Right lobe of liver (tissue), 6 donors: ENCODE data around the gene PIM3. TPM values are rescaled to one million over a fixed set of nuclear protein-coding genes. Genes with fewer than 3 reads are reported as not detected.

ENCODE experiments used
- ATAC-seq, 4 donors: fragments of 200-7000 bp; cut with Tn5 transposase; one replicate each; pipeline ENCODE4 v1.9.1; 2020; ENCODE audit warnings: mild to moderate bottlenecking in 4 of 4, moderate library complexity in 4 of 4
- DNase-seq, 3 donors: peaks; one replicate each; pipeline ENCODE4 v3.0.0-alpha.2; 2020
- H3K27ac ChIP-seq, 3 donors: fragments of 200-600 bp; one replicate each; pipeline ENCODE4 v1.8.0; 2022
- H3K27me3 ChIP-seq, 2 donors: fragments of 200-600 bp; one replicate each; pipeline ENCODE4 v1.8.0; 2022
- H3K36me3 ChIP-seq, 4 donors: fragments of 200-600 bp; sonication (generic) in 1 of 4; one replicate each; pipeline versions ENCODE4 v1.5.1 to v1.8.0; 2017 to 2022; ENCODE audit warnings: control low read depth in 1 of 4
- H3K4me1 ChIP-seq, 4 donors: fragments of 200-600 bp; sonication (generic) in 1 of 4; one replicate each; pipeline versions ENCODE4 v1.5.1 to v1.8.0; 2017 to 2022; ENCODE audit warnings: control low read depth in 1 of 4
- H3K4me3 ChIP-seq, 3 donors: fragments of 200-600 bp; one replicate each; pipeline ENCODE4 v1.8.0; 2022
- H3K9me3 ChIP-seq, 4 donors: fragments of 200-600 bp; sonication (generic) in 1 of 4; one replicate each; pipeline versions ENCODE4 v1.5.1 to v1.8.0; 2017 to 2022; ENCODE audit warnings: control low read depth in 1 of 4
- POLR2A ChIP-seq: fragments of 450-650 bp; IDR thresholded peaks from one replicate; pipeline ENCODE4 v1.6.1; 2017; ENCODE audit warnings: antibody characterized with exemption, mild to moderate bottlenecking
- WGBS: methylation state at CpG from one replicate; pipeline ENCODE4 v1.1.6; 2018; ENCODE audit warnings: low coverage, low lambda C conversion rate; ENCODE audit not compliant: insufficient coverage; ENCODE audit errors: missing lambda C conversion rate; 5-methylcytosine and 5-hydroxymethylcytosine counted together
- intact Hi-C, 2 donors: fragments of 100-400 bp; cut with DNase I; formaldehyde crosslinking; loops; one replicate each; pipeline versions ENCODE4 v1.11.2 to v1.14.1; 2022
- total RNA-seq, 6 experiments: library from RNA; depleted of rRNA in 2 of 6; stranded (reverse); fragments of >200 nt in 2 of 6; fragmentation: NEBNext Ultra II Directional in 3 of 6; extraction: Animal tissue kit (Norgen Biotek cat#: 25700) in 3 of 6; gene quantifications; one replicate each; pipeline versions ENCODE4 v1.1.0 to v1.2.4, GENCODE V29; 2016 to 2023
- TF ChIP-seq, protein P1 (sequence below), 4 donors: fragments of 200-600 bp in 3 of 4; fragments of 450-650 bp in 1 of 4; IDR thresholded peaks; one replicate each; pipeline versions ENCODE4 v1.5.1 to v1.8.0; 2016 to 2022; ENCODE audit warnings: antibody characterized with exemption in 4 of 4, mild to moderate bottlenecking in 2 of 4
- donor health status: DM: no; HTN: yes; CAD: no.
- donor health status: DM: no; HTN: no; CAD: no.
- donor health status: DM: no; HTN: no; CAD: no.
- donor health status: DM: no; HTN: yes; CAD: no.
- donor health status: DM: no; HTN: yes; CAD: no.

Gene PIM3
- total RNA-seq, 6 experiments from 2014 or later = 26.7 to 64.4 (median 32.8) TPM

DNA sequence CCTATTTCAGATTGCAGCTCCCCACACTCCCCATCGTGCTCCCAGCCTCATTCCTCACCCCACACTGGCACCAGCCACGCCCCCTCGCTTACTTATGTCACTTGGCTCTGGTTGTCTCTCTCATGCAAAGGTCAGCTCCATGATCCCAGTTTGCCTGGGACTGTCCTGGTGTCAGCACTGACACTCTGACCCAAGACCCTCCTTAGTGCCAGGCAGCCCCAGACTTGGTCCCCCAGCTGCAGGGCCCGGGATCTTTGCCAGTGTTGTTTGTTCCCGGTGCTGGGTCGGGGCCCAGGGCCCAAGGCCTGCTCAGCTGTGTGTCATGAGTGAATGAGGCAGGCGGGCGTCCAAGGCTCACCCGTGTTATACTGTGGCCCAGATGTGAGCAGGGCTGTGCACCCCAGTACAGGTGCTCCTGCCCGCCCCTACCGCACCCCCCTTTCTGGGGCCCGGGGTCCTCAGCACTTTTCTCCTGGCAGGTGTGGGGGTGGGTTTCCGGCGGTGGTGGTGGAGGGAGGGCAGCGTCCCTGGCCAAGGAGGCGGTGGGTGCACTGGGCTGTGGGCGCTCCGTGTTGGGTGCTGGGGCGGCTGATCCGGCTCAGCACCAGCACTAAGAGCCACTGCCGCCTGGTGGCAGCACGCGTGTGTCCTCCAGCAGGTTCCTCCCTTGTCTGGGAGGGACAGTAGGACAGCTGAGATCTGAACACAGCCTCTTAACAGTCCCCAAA lies 32.5 kb downstream of the PIM3 start:
- no peak for TF ChIP-seq POLR2A
- TF ChIP-seq, protein P1, sequence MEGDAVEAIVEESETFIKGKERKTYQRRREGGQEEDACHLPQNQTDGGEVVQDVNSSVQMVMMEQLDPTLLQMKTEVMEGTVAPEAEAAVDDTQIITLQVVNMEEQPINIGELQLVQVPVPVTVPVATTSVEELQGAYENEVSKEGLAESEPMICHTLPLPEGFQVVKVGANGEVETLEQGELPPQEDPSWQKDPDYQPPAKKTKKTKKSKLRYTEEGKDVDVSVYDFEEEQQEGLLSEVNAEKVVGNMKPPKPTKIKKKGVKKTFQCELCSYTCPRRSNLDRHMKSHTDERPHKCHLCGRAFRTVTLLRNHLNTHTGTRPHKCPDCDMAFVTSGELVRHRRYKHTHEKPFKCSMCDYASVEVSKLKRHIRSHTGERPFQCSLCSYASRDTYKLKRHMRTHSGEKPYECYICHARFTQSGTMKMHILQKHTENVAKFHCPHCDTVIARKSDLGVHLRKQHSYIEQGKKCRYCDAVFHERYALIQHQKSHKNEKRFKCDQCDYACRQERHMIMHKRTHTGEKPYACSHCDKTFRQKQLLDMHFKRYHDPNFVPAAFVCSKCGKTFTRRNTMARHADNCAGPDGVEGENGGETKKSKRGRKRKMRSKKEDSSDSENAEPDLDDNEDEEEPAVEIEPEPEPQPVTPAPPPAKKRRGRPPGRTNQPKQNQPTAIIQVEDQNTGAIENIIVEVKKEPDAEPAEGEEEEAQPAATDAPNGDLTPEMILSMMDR (IDR thresholded peaks at IDR 0.05) = peak; percentile 71 to 84 (median 80)
- peak; percentile 88 to 95 (median 94) for ATAC-seq
- Histone ChIP-seq H3K4me1 (no peaks in the 10 kb centered on the region), H3K27ac (no peak overlapping the region), H3K27me3 (no peaks in the 10 kb centered on the region), H3K4me3 (no peak overlapping the region), H3K9me3 (no peaks in the 10 kb centered on the region), H3K36me3 (no peaks in the 10 kb centered on the region)
- peak; percentile 66 to 81 (median 81) for DNase-seq
- intact Hi-C loops = loop anchor here in 1 of 2 donors (10.0 kb wide), 1 partner anchor 58 kb away; no protein-coding TSS in a partner anchor
- WGBS = 13% methylated on average over 9 of the region's 23 CpGs

DNA sequence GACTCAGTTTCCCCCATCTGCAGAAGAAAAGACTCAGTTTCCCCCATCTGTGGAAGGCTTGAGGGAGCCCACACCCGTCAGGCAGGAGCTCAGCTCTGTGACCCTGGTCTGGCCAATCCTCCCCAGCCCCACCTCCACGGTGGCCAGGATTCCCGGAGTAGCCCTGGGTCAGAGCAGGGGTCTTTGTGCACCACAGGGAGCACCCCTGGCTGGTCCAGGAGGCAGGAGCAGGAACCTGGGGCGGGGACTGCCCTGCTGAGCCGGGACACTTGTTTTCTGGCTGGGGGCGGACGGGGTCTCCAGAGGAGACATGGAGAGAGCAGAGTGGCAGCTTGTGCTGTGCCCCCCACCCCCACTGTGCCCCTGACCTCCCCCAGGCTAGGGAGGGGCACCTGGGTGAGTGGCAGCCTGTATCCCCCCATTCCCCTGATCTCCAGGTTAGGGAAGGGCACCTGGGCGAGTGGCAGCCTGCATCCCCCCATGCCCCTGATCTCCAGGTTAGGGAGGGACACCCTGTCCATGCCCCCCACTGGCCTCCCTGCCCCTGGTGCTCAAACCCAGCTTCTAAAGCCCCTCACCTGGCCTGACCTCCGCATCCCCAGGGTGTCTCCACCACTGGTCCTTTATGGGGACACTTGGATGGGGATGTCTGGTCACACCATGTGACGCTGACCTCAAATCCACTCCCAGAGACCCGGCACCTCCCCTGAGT lies 33.2 kb downstream of the PIM3 start:
- Histone ChIP-seq H3K36me3 (no peaks in the 10 kb centered on the region), H3K27ac (no peak overlapping the region), H3K4me3 (no peak overlapping the region), H3K27me3 (no peaks in the 10 kb centered on the region), H3K4me1 (no peaks in the 10 kb centered on the region), H3K9me3 (no peaks in the 10 kb centered on the region)
- WGBS = 80% methylated on average over 2 of the region's 11 CpGs
- no peak for TF ChIP-seq POLR2A
- TF ChIP-seq, protein P1 (IDR thresholded peaks at IDR 0.05) = no peak
- ATAC-seq = no peak
- DNase-seq = peak in 1 of 3 donors; percentile 45
- intact Hi-C loops = loop anchor here in 1 of 2 donors (10.0 kb wide), 1 partner anchor 59 kb away; no protein-coding TSS in a partner anchor

GRCh38 chr22:49994361-49995040 lies 33.9 kb downstream of the PIM3 start:
- no peak for DNase-seq
- ATAC-seq = no peak
- WGBS = 82% methylated on average over 5 of the region's 21 CpGs
- TF ChIP-seq, protein P1 (IDR thresholded peaks at IDR 0.05) = no peak
- TF ChIP-seq POLR2A = no peak
- no peak overlapping the region for H3K4me3 ChIP-seq
- no peaks in the 10 kb centered on the region for H3K4me1 ChIP-seq
- H3K36me3 ChIP-seq = no peaks in the 10 kb centered on the region
- intact Hi-C loops = loop anchor here in 1 of 2 donors (10.0 kb wide), 1 partner anchor 60 kb away; no protein-coding TSS in a partner anchor
- no peak overlapping the region for H3K27ac ChIP-seq
- no peaks in the 10 kb centered on the region for H3K9me3 ChIP-seq
- H3K27me3 ChIP-seq = no peaks in the 10 kb centered on the region

GRCh38 chr22:49995041-49995360 lies 34.4 kb downstream of the PIM3 start:
- no peaks in the 10 kb centered on the region for H3K4me1 ChIP-seq
- H3K4me3 ChIP-seq = no peak overlapping the region
- no peaks in the 10 kb centered on the region for H3K9me3 ChIP-seq
- intact Hi-C loops = loop anchor here in 1 of 2 donors (10.0 kb wide), 1 partner anchor 60 kb away; no protein-coding TSS in a partner anchor
- no peaks in the 10 kb centered on the region for H3K27me3 ChIP-seq
- no peak for ATAC-seq
- H3K36me3 ChIP-seq = no peaks in the 10 kb centered on the region
- no peak overlapping the region for H3K27ac ChIP-seq
- no peak for DNase-seq
- 100% methylated on average over 1 of the region's 3 CpGs for WGBS
- TF ChIP-seq, protein P1 (IDR thresholded peaks at IDR 0.05) = no peak
- TF ChIP-seq POLR2A = no peak
